HUES6 (cell line): ENCODE results near the gene RGN.
"Not testable (repeated sequence)": the region's sequence is repeated elsewhere in the genome, so short reads cannot be mapped to it uniquely, and the experiment has no call there.

ENCODE experiments used
- H3K27ac ChIP-seq: 2 replicates; pipeline ENCODE4 v1.7.0; 2013; ENCODE audit warnings: low read depth, mild to moderate bottlenecking, low read length, inconsistent platforms
- H3K27me3 ChIP-seq: 2 replicates; pipeline ENCODE4 v1.6.1; 2013; ENCODE audit warnings: low read length; ENCODE audit not compliant: control insufficient read depth, insufficient read depth
- H3K36me3 ChIP-seq: 2 replicates; pipeline ENCODE4 v1.6.1; 2013; ENCODE audit warnings: low read length; ENCODE audit not compliant: control insufficient read depth, insufficient read depth
- H3K4me1 ChIP-seq: 2 replicates; pipeline ENCODE4 v1.6.1; 2013; ENCODE audit warnings: low read length; ENCODE audit not compliant: control insufficient read depth, insufficient read depth
- H3K4me3 ChIP-seq: 2 replicates; pipeline ENCODE4 v1.5.1; 2013; ENCODE audit warnings: low read depth, low read length
- H3K9ac ChIP-seq: one replicate; pipeline ENCODE4 v1.6.1; 2013; ENCODE audit warnings: mild to moderate bottlenecking, low read length
- H3K9me3 ChIP-seq: 2 replicates; pipeline ENCODE4 v1.6.1; 2013; ENCODE audit warnings: low read depth, low read length; ENCODE audit not compliant: control insufficient read depth, insufficient read depth

RGN gene

GRCh38 chrX:47124466-47124865 is 46.2 kb downstream of the RGN start:
- H3K9me3 ChIP-seq, H3K4me3 ChIP-seq, H3K36me3 ChIP-seq: not testable (repeated sequence)

GRCh38 chrX:47129157-47129898 is 51.1 kb downstream of the RGN start:
- H3K9ac ChIP-seq = peak overlapping the region; percentile 42
- H3K4me1 ChIP-seq = no peaks in the 10 kb centered on the region
- no peaks in the 10 kb centered on the region for H3K27me3 ChIP-seq
- no peaks in the 10 kb centered on the region for H3K36me3 ChIP-seq
- H3K27ac ChIP-seq = no peak overlapping the region
- H3K9me3 ChIP-seq = no peaks in the 10 kb centered on the region
- peak overlapping the region; percentile 85 for H3K4me3 ChIP-seq

More at GRCh38 chrX:47124466-47124865, 46.2 kb downstream of the RGN start:
- not testable (repeated sequence) for H3K9ac ChIP-seq, H3K27me3 ChIP-seq, H3K4me1 ChIP-seq, H3K27ac ChIP-seq

- H3K4me1 ChIP-seq = no peaks in the 10 kb centered on the region
- H3K36me3 ChIP-seq = no peaks in the 10 kb centered on the region
- no peaks in the 10 kb centered on the region for H3K27me3 ChIP-seq
- no peaks in the 10 kb centered on the region for H3K9me3 ChIP-seq
- no peak overlapping the region for H3K9ac ChIP-seq
- peak overlapping the region; percentile 85 for H3K4me3 ChIP-seq
- no peak overlapping the region for H3K27ac ChIP-seq
Observed at GRCh38 chrX:47129899-47130358, 51.7 kb downstream of the RGN start.

GRCh38 chrX:47133493-47133892 is 55.2 kb downstream of the RGN start:
- Histone ChIP-seq H3K36me3 (no peaks in the 10 kb centered on the region), H3K27me3 (no peaks in the 10 kb centered on the region), H3K4me1 (no peaks in the 10 kb centered on the region), H3K27ac (no peak overlapping the region), H3K9me3 (no peaks in the 10 kb centered on the region), H3K4me3 (no peak overlapping the region), H3K9ac (no peak overlapping the region)

- H3K9me3 ChIP-seq, H3K36me3 ChIP-seq, H3K27ac ChIP-seq, H3K9ac ChIP-seq, H3K27me3 ChIP-seq, H3K4me3 ChIP-seq, H3K4me1 ChIP-seq: not testable (repeated sequence)
Observed at GRCh38 chrX:47135650-47136049, 57.4 kb downstream of the RGN start.

- H3K36me3 ChIP-seq = peaks cover 24% of the 10 kb centered on the region
- no peaks in the 10 kb centered on the region for H3K27me3 ChIP-seq
- no peaks in the 10 kb centered on the region for H3K4me1 ChIP-seq
- H3K9ac ChIP-seq = no peak overlapping the region
- H3K27ac ChIP-seq = no peak overlapping the region
- no peak overlapping the region for H3K4me3 ChIP-seq
- no peaks in the 10 kb centered on the region; the same call in 1 of the 2 replicates for H3K9me3 ChIP-seq
Observed at GRCh38 chrX:47138171-47138570, 59.9 kb downstream of the RGN start.
